Calu3 (cell line): ENCODE results near the gene PDE9A. TPM values are rescaled to one million over a fixed set of nuclear protein-coding genes. Genes with fewer than 3 reads are reported as not detected.

Experiments
- BruUV-seq: library from RNA; stranded (reverse); fragments of 400-500 nt; replicated peaks from 2 replicates; lab custom pipeline; 2021; lab: Mats Ljungman, UMichigan
- CTCF ChIA-PET: fragments of 300-600 bp; sonication (Branson Sonifier 250); formaldehyde crosslinking; loops from one replicate; lab custom pipeline; 2022; ENCODE audit warnings: antibody characterized with exemption; lab: Charles Lee
- DNase-seq: peaks from one replicate; pipeline ENCODE4 v3.0.0; 2022
- H3K27ac Mint-ChIP-seq: one replicate; pipeline ENCODE4 v1.8.0; 2022; ENCODE audit warnings: mixed read lengths; ENCODE audit not compliant: unreplicated experiment
- H3K27me3 Mint-ChIP-seq: one replicate; pipeline ENCODE4 v1.8.0; 2022; ENCODE audit warnings: mixed read lengths; ENCODE audit not compliant: unreplicated experiment
- H3K36me3 Mint-ChIP-seq: one replicate; pipeline ENCODE4 v1.8.0; 2022; ENCODE audit warnings: mild to moderate bottlenecking, moderate library complexity, mixed read lengths; ENCODE audit not compliant: insufficient read depth, unreplicated experiment
- H3K4me1 Mint-ChIP-seq: one replicate; pipeline ENCODE4 v1.8.0; 2022; ENCODE audit warnings: mild to moderate bottlenecking, low read depth, mixed read lengths; ENCODE audit not compliant: unreplicated experiment
- H3K4me3 Mint-ChIP-seq: one replicate; pipeline ENCODE4 v1.8.0; 2022; ENCODE audit warnings: mild to moderate bottlenecking, low read depth, moderate library complexity, mixed read lengths; ENCODE audit not compliant: unreplicated experiment
- H3K9me3 Mint-ChIP-seq: one replicate; pipeline ENCODE4 v1.8.0; 2022; ENCODE audit warnings: low read depth, mixed read lengths; ENCODE audit not compliant: unreplicated experiment
- intact Hi-C: fragments of 100-400 bp; cut with micrococcal nuclease; formaldehyde crosslinking; loops from one replicate; pipeline ENCODE4 v1.10.0; 2022; ENCODE audit not compliant: unreplicated experiment
- total RNA-seq: library from RNA; stranded (reverse); gene quantifications from 2 replicates; pipeline ENCODE4 v1.2.3, GENCODE V29; 2022
- TF ChIP-seq, protein P1 (sequence below): fragments of 200-600 bp; IDR thresholded peaks from one replicate; pipeline ENCODE4 v1.8.0; 2022; ENCODE audit warnings: antibody characterized with exemption; ENCODE audit not compliant: unreplicated experiment

The PDE9A gene
- total RNA-seq, 1 experiment from 2014 or later: 10.9 TPM

DNA sequence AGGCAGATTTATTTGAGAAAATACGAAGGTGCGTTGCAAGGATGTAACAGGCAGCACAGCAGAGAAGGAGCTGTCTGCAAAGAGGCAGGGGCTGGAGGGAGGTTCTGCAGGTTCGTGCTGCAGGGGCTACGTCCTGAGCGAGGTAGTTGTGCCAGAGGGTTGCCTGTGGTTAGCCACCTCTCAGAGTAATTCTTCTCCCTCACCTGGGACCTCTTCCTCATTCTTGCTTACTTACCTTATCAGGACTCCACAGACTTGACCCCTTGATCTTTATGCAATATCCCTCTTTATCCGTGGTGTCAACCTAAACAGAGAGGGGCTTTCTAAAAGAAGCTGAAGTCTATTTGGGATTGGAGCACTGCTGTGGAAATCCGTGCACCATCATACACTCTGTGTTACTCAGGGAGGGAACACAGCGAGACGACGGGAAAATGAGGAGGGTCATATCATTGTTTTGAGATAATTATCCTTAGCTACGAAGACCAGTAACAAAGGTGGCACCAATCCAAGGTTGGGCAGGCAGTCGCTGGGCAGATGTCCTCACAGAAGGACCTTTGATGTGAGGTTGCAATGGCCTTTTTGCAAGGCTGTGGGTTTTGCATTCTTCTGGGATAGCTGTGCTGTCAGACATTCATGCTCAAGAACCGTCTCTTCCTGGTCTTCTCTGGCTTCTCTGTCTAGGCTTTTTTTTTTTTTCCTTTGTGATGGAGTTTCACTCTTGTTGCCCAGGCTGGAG is 143.1 kb downstream of the PDE9A start:
- Mint-ChIP-seq H3K27ac (no peak overlapping the region), H3K9me3 (no peaks in the 10 kb centered on the region), H3K4me3 (no peak overlapping the region), H3K27me3 (no peaks in the 10 kb centered on the region), H3K36me3 (no peaks in the 10 kb centered on the region), H3K4me1 (peaks cover 19% of the 10 kb centered on the region)
- no TSS peak for BruUV-seq
- intact Hi-C loops: loop anchor here (10.0 kb wide), 1 partner anchor 72 kb away; no protein-coding TSS in a partner anchor
- TF ChIP-seq, protein P1, sequence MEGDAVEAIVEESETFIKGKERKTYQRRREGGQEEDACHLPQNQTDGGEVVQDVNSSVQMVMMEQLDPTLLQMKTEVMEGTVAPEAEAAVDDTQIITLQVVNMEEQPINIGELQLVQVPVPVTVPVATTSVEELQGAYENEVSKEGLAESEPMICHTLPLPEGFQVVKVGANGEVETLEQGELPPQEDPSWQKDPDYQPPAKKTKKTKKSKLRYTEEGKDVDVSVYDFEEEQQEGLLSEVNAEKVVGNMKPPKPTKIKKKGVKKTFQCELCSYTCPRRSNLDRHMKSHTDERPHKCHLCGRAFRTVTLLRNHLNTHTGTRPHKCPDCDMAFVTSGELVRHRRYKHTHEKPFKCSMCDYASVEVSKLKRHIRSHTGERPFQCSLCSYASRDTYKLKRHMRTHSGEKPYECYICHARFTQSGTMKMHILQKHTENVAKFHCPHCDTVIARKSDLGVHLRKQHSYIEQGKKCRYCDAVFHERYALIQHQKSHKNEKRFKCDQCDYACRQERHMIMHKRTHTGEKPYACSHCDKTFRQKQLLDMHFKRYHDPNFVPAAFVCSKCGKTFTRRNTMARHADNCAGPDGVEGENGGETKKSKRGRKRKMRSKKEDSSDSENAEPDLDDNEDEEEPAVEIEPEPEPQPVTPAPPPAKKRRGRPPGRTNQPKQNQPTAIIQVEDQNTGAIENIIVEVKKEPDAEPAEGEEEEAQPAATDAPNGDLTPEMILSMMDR: no peak
- CTCF ChIA-PET: no interaction called here
- DNase-seq: peak; percentile 5

DNA sequence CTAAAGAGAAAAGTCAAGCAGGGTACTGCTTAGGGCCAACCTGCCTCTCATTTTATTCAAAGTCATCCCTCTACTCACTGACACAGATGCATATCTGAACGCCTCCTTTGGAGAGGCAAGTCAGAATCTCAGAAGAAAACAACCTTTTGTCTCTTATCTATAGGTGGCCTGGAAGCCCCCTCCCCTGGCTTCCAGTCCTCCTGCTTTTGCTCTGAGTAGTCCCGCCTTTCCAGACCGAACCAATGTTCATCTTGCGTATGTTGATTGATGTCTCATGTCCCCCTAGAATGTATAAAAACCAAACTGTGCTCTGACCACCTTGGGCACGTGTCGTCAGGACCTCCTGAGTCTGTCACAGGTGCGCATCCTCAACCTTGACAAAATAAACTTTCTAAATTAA is 144.1 kb downstream of the PDE9A start:
- CTCF ChIA-PET: no interaction called here
- H3K27me3 Mint-ChIP-seq: no peaks in the 10 kb centered on the region

DNA sequence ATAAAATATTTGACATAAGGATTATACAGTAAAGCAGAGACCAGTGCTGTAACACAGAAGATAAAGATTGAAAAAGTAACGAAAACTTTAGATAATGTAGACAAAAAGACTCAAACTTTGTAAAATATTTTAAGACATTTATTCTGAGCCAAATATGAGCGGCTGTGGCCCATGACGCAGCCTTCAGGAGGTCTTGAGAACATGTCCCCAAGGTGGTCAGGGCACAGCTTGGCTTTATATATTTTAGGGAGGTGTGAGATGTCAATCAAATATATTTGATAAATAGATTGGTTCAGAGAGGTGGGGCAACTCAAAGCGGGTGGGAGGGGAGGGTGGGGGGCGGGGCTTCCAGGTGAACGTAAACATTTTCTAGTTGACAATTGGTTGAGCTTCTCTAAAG is 144.7 kb downstream of the PDE9A start:
- H3K36me3 Mint-ChIP-seq: no peaks in the 10 kb centered on the region

More for the DNA sequence above, 144.1 kb downstream of the PDE9A start:
- TF ChIP-seq, protein P1: no peak
- Mint-ChIP-seq H3K4me1 (peaks cover 19% of the 10 kb centered on the region), H3K4me3 (no peak overlapping the region), H3K36me3 (no peaks in the 10 kb centered on the region), H3K27ac (no peak overlapping the region), H3K9me3 (no peaks in the 10 kb centered on the region)
- no peak for DNase-seq
- intact Hi-C loops: loop anchor here (10.0 kb wide), 1 partner anchor 73 kb away; no protein-coding TSS in a partner anchor
- no TSS peak for BruUV-seq

DNA sequence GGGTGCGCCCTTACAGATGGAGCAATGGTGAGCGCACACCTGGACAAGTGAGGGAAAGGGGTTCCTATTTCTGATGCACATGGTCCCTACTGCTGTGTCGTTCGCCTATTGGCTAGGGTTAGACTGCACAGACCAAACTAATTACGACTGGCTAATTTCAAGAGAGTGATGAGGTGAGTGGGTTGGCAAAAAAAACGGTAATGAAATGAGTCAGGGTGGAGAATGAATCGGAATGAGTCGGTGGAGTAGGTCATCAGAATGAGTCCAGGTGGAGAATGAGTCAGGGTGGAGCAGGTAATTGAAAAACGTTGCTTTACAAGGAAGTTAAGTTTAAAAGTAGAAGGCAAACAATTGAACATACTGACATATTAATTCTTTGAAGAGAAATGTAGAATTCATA is 146.1 kb downstream of the PDE9A start:
- intact Hi-C loops: loop anchor here (10.0 kb wide), 1 partner anchor 75 kb away; no protein-coding TSS in a partner anchor
- no peaks in the 10 kb centered on the region for H3K9me3 Mint-ChIP-seq
- TF ChIP-seq, protein P1: no peak
- H3K27me3 Mint-ChIP-seq: peaks cover 1% of the 10 kb centered on the region
- CTCF ChIA-PET: no interaction called here
- BruUV-seq: no TSS peak
- peaks cover 19% of the 10 kb centered on the region for H3K4me1 Mint-ChIP-seq
- no peaks in the 10 kb centered on the region for H3K36me3 Mint-ChIP-seq
- no peak overlapping the region for H3K4me3 Mint-ChIP-seq
- no peak overlapping the region for H3K27ac Mint-ChIP-seq
- peak; percentile 11 for DNase-seq

More for the DNA sequence above, 144.7 kb downstream of the PDE9A start:
- TF ChIP-seq, protein P1: no peak
- H3K9me3 Mint-ChIP-seq: no peaks in the 10 kb centered on the region
- DNase-seq: no peak
- H3K4me1 Mint-ChIP-seq: peaks cover 19% of the 10 kb centered on the region
- no TSS peak for BruUV-seq
- H3K4me3 Mint-ChIP-seq: no peak overlapping the region
- H3K27ac Mint-ChIP-seq: no peak overlapping the region
- H3K27me3 Mint-ChIP-seq: no peaks in the 10 kb centered on the region
- intact Hi-C loops: loop anchor here (10.0 kb wide), 1 partner anchor 73 kb away; no protein-coding TSS in a partner anchor
- CTCF ChIA-PET: no interaction called here
